ENCODE data around the gene KIF3A.

- no peak for TF ChIP-seq POLR2A (IDR thresholded peaks at IDR 0.05)
- no peak for TF ChIP-seq CTCF (IDR thresholded peaks at IDR 0.05)
- TF ChIP-seq POLR2AphosphoS5 (IDR thresholded peaks at IDR 0.05): no peak
These were observed 73.3 kb downstream of the KIF3A start for GRCh38 chr5:132663771-132664695.

Measured in stomach (tissue), 4 donors.